Endothelial cell of umbilical vein (primary cell): ENCODE data around the gene JRKL.
A peak's percentile ranks its signal among the peaks of the same experiment; 100 is the strongest.

Experiments used
- EZH2 ChIP-seq: IDR thresholded peaks from 2 replicates; pipeline ENCODE4 v1.6.1; 2012; ENCODE audit warnings: borderline replicate concordance, low read depth, mild to moderate bottlenecking, moderate library complexity, low read length, inconsistent platforms; ENCODE audit not compliant: severe bottlenecking
- GATA2 ChIP-seq: IDR thresholded peaks from 2 replicates; pipeline ENCODE4 v1.7.0; 2011; ENCODE audit warnings: low read depth, mild to moderate bottlenecking, moderate library complexity, mixed read lengths, low read length; ENCODE audit not compliant: insufficient read length, insufficient read depth
- MYC ChIP-seq: IDR thresholded peaks from one replicate; pipeline ENCODE4 v1.6.1; 2011; ENCODE audit warnings: mild to moderate bottlenecking, low read depth, low read length
- POLR2A ChIP-seq: IDR thresholded peaks from 2 replicates; pipeline ENCODE4 v1.6.1; 2012; ENCODE audit warnings: low read depth, mild to moderate bottlenecking, control low read depth, low read length
- POLR2AphosphoS5 ChIP-seq: IDR thresholded peaks from 2 replicates; pipeline ENCODE4 v1.6.1; 2012; ENCODE audit warnings: low read depth, mild to moderate bottlenecking, control low read depth, low read length, moderate library complexity; ENCODE audit not compliant: insufficient read depth
- TF ChIP-seq, protein P1 (sequence below), 2 donors: IDR thresholded peaks; 1 replicate in 1 of 2; 2 replicates in 1 of 2; pipeline ENCODE4 v1.5.1; 2011; ENCODE audit warnings: low read length in 2 of 2, mild to moderate bottlenecking in 2 of 2, moderate library complexity in 2 of 2, control low read depth in 1 of 2, inconsistent platforms in 1 of 2, low read depth in 1 of 2; ENCODE audit not compliant: insufficient read depth in 1 of 2; ENCODE audit errors: extremely low read depth in 1 of 2
- TF ChIP-seq, protein P2 (sequence below): IDR thresholded peaks from 2 replicates; pipeline ENCODE4 v1.6.1; 2011; ENCODE audit not compliant: insufficient read depth, insufficient read length

DNA sequence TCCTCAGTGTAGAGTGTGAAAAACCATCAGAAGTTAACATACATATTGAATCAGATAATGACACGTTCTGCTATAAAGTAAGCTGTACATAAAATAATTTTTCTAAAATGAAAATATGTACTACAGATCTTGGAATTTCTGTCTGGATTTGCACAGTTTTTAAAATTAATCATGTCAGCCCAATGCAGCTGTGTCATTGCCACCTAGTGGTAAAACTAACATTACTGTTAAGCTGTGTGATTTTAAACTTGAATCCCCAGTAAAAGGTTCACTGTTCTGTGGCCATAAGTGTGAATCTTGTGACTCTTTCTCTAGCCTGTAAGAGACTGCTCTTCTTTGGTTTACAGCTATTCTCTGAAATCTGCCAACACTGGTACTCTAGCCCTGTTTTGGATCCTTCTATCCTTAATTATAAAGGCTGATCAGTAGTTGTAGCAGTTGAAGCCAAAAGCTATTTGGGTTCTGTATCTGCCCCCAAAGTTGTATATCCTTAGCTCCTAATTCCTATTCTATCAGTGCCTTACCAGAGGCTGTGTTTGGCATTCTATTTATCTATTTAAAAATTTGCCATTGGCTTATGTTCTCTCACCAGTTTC lies 4.0 kb downstream of the JRKL start:
- no peak for TF ChIP-seq EZH2
- TF ChIP-seq, protein P1, sequence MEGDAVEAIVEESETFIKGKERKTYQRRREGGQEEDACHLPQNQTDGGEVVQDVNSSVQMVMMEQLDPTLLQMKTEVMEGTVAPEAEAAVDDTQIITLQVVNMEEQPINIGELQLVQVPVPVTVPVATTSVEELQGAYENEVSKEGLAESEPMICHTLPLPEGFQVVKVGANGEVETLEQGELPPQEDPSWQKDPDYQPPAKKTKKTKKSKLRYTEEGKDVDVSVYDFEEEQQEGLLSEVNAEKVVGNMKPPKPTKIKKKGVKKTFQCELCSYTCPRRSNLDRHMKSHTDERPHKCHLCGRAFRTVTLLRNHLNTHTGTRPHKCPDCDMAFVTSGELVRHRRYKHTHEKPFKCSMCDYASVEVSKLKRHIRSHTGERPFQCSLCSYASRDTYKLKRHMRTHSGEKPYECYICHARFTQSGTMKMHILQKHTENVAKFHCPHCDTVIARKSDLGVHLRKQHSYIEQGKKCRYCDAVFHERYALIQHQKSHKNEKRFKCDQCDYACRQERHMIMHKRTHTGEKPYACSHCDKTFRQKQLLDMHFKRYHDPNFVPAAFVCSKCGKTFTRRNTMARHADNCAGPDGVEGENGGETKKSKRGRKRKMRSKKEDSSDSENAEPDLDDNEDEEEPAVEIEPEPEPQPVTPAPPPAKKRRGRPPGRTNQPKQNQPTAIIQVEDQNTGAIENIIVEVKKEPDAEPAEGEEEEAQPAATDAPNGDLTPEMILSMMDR (IDR thresholded peaks at IDR 0.05; ENCODE audit: extremely low read depth in 1 of 2, insufficient read depth in 1 of 2, low read depth in 1 of 2, low read length in 2 of 2) = peak; percentile 55 to 59
- TF ChIP-seq MYC = no peak
- TF ChIP-seq POLR2AphosphoS5 = no peak
- TF ChIP-seq, protein P2, sequence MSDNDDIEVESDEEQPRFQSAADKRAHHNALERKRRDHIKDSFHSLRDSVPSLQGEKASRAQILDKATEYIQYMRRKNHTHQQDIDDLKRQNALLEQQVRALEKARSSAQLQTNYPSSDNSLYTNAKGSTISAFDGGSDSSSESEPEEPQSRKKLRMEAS = no peak
- TF ChIP-seq POLR2A = no peak
- no peak for TF ChIP-seq GATA2
